Measurements from ENCODE around the gene FANK1. TPM values are rescaled to one million over a fixed set of nuclear protein-coding genes. Genes with fewer than 3 reads are reported as not detected.

The FANK1 gene
- total RNA-seq, 1 donor from 2014 or later, result 12.5 TPM

- Mint-ChIP-seq H3K4me3 (no peak overlapping the region), H3K9me3 (no peaks in the 10 kb centered on the region), H3K4me1 (peaks cover 32% of the 10 kb centered on the region), H3K36me3 (peaks cover 17% of the 10 kb centered on the region), H3K27me3 (ENCODE audit: insufficient read depth, low read depth) (peaks cover 2% of the 10 kb centered on the region), H3K27ac (peak overlapping the region; percentile 36)
- Histone ChIP-seq H4K20me1 (ENCODE audit: low read depth) (no peaks in the 10 kb centered on the region), H3K9ac (no peak overlapping the region), H3K27me3 (no peaks in the 10 kb centered on the region), H3K79me2 (ENCODE audit: low read depth) (no peaks in the 10 kb centered on the region), H3F3A (ENCODE audit: low read depth) (no peaks in the 10 kb centered on the region), H3K4me3 (no peak overlapping the region), H3K4me2 (no peak overlapping the region), H3K36me3 (no peaks in the 10 kb centered on the region), H3K27ac (no peak overlapping the region), H3K4me1 (peaks cover 18% of the 10 kb centered on the region), H2AFZ (replicated peaks) (peak overlapping the region; percentile 13), H3K9me3 (ENCODE audit: low read depth) (no peaks in the 10 kb centered on the region)
- peak; percentile 47 for TF ChIP-seq CTCF (IDR thresholded peaks at IDR 0.05)
- TF ChIP-seq EZH2phosphoT487 (IDR thresholded peaks at IDR 0.05), result no peak
- DNase-seq (ENCODE audit: low spot score), result peak; percentile 39
These were observed 117.3 kb downstream of the FANK1 start for GRCh38 chr10:126013489-126014281.

- peaks cover 4% of the 10 kb centered on the region for H3K27me3 Mint-ChIP-seq (ENCODE audit: insufficient read depth, low read depth)
- Histone ChIP-seq H3F3A (ENCODE audit: low read depth) (no peaks in the 10 kb centered on the region), H3K27me3 (no peaks in the 10 kb centered on the region), H3K27ac (no peak overlapping the region), H2AFZ (replicated peaks) (no peak overlapping the region), H3K9me3 (ENCODE audit: low read depth) (no peaks in the 10 kb centered on the region), H3K4me1 (peaks cover 11% of the 10 kb centered on the region), H3K79me2 (ENCODE audit: low read depth) (no peaks in the 10 kb centered on the region), H3K4me2 (no peak overlapping the region), H4K20me1 (ENCODE audit: low read depth) (no peaks in the 10 kb centered on the region), H3K4me3 (no peak overlapping the region), H3K36me3 (no peaks in the 10 kb centered on the region), H3K9ac (no peak overlapping the region)
- peaks cover 26% of the 10 kb centered on the region for H3K4me1 Mint-ChIP-seq
- no peak overlapping the region for H3K27ac Mint-ChIP-seq
- H3K36me3 Mint-ChIP-seq, result peaks cover 16% of the 10 kb centered on the region
- H3K9me3 Mint-ChIP-seq, result peaks cover 2% of the 10 kb centered on the region
- H3K4me3 Mint-ChIP-seq, result no peak overlapping the region
- no peak for DNase-seq (ENCODE audit: low spot score)
- TF ChIP-seq EZH2phosphoT487 (IDR thresholded peaks at IDR 0.05) (no peak), EZH2 (IDR thresholded peaks at IDR 0.05) (no peak), CTCF (IDR thresholded peaks at IDR 0.05) (no peak)
These were observed 117.9 kb downstream of the FANK1 start for GRCh38 chr10:126014309-126014708.

GRCh38 chr10:126015413-126015812 lies 119.0 kb downstream of the FANK1 start:
- peaks cover 4% of the 10 kb centered on the region for H3K27me3 Mint-ChIP-seq (ENCODE audit: insufficient read depth, low read depth)
- no peak for DNase-seq (ENCODE audit: low spot score)
- Histone ChIP-seq H3K4me2 (no peak overlapping the region), H3K27ac (no peak overlapping the region), H3K9me3 (ENCODE audit: low read depth) (no peaks in the 10 kb centered on the region), H3K9ac (no peak overlapping the region), H3K4me3 (no peak overlapping the region), H3K4me1 (peaks cover 9% of the 10 kb centered on the region), H4K20me1 (ENCODE audit: low read depth) (no peaks in the 10 kb centered on the region), H2AFZ (replicated peaks) (no peak overlapping the region), H3F3A (ENCODE audit: low read depth) (no peaks in the 10 kb centered on the region), H3K79me2 (ENCODE audit: low read depth) (no peaks in the 10 kb centered on the region), H3K36me3 (no peaks in the 10 kb centered on the region), H3K27me3 (no peaks in the 10 kb centered on the region)
- peaks cover 21% of the 10 kb centered on the region for H3K4me1 Mint-ChIP-seq
- H3K9me3 Mint-ChIP-seq, result peaks cover 2% of the 10 kb centered on the region
- no peak overlapping the region for H3K4me3 Mint-ChIP-seq
- H3K36me3 Mint-ChIP-seq, result peaks cover 7% of the 10 kb centered on the region
- TF ChIP-seq EZH2phosphoT487 (IDR thresholded peaks at IDR 0.05), result no peak
- no peak for TF ChIP-seq EZH2 (IDR thresholded peaks at IDR 0.05)
- no peak for TF ChIP-seq CTCF (IDR thresholded peaks at IDR 0.05)
- H3K27ac Mint-ChIP-seq, result no peak overlapping the region

All from neural progenitor cell (in vitro differentiated cells).